Type B pancreatic cell (in vitro differentiated cells): ENCODE data around the gene UNCX. TPM values are rescaled to one million over a fixed set of nuclear protein-coding genes. Genes with fewer than 3 reads are reported as not detected.
A peak's percentile ranks its signal among the peaks of the same experiment; 100 is the strongest.
"Not testable (repeated sequence)": the region's sequence is repeated elsewhere in the genome, so short reads cannot be mapped to it uniquely, and the experiment has no call there.

Experiments used
- DNase-seq: peaks from one replicate; pipeline ENCODE4 v3.0.0; 2021; ENCODE audit warnings: mixed read lengths; ENCODE audit not compliant: unreplicated experiment; ENCODE audit errors: extremely low spot score
- H3K27ac Mint-ChIP-seq: 2 replicates; pipeline ENCODE4 v1.8.0; 2021; ENCODE audit warnings: mild to moderate bottlenecking, mixed read lengths
- H3K27me3 Mint-ChIP-seq: 2 replicates; pipeline ENCODE4 v1.8.0; 2021; ENCODE audit warnings: mixed read lengths
- H3K36me3 Mint-ChIP-seq: 2 replicates; pipeline ENCODE4 v1.8.0; 2021; ENCODE audit warnings: mixed read lengths
- H3K4me1 Mint-ChIP-seq: one replicate; pipeline ENCODE4 v1.8.0; 2021; ENCODE audit warnings: mixed read lengths; ENCODE audit not compliant: unreplicated experiment
- H3K4me3 Mint-ChIP-seq: 2 replicates; pipeline ENCODE4 v1.8.0; 2021; ENCODE audit warnings: mild to moderate bottlenecking, mixed read lengths
- H3K9me3 Mint-ChIP-seq: 2 replicates; pipeline ENCODE4 v1.8.0; 2021; ENCODE audit warnings: mixed read lengths
- CTCF ChIP-seq: fragments of 200-600 bp; sonication (generic); conservative IDR thresholded peaks from 2 replicates; pipeline ENCODE4 v1.5.0; 2021; ENCODE audit warnings: antibody characterized with exemption, mild to moderate bottlenecking
- total RNA-seq: library from RNA; stranded (reverse); gene quantifications from 2 replicates; pipeline ENCODE4 v1.2.1, GENCODE V29; 2021; ENCODE audit warnings: low replicate concordance

Gene UNCX
- total RNA-seq, 1 donor from 2014 or later: 0.48 TPM

GRCh38 chr7:1204460-1205140, 28.1 kb upstream of the UNCX start:
- Mint-ChIP-seq H3K27me3 (peaks cover 18% of the 10 kb centered on the region), H3K36me3 (no peaks in the 10 kb centered on the region), H3K27ac (no peak overlapping the region), H3K4me3 (no peak overlapping the region), H3K4me1 (peaks cover 4% of the 10 kb centered on the region), H3K9me3 (no peaks in the 10 kb centered on the region)
- DNase-seq: no peak
- no peak for TF ChIP-seq CTCF

GRCh38 chr7:1205742-1206141, 26.9 kb upstream of the UNCX start:
- peaks cover 25% of the 10 kb centered on the region for H3K27me3 Mint-ChIP-seq
- not testable (repeated sequence) for H3K4me3 Mint-ChIP-seq, H3K27ac Mint-ChIP-seq, H3K9me3 Mint-ChIP-seq, DNase-seq, H3K36me3 Mint-ChIP-seq
- peaks cover 11% of the 10 kb centered on the region for H3K4me1 Mint-ChIP-seq

- no peak overlapping the region for H3K27ac Mint-ChIP-seq
- H3K9me3 Mint-ChIP-seq: no peaks in the 10 kb centered on the region
- H3K36me3 Mint-ChIP-seq: no peaks in the 10 kb centered on the region
- no peak for TF ChIP-seq CTCF
- DNase-seq: no peak
- H3K27me3 Mint-ChIP-seq: peaks cover 36% of the 10 kb centered on the region
- peaks cover 12% of the 10 kb centered on the region for H3K4me1 Mint-ChIP-seq
- no peak overlapping the region for H3K4me3 Mint-ChIP-seq
Measured at GRCh38 chr7:1209097-1209496, 23.6 kb upstream of the UNCX start.

- Mint-ChIP-seq H3K27me3 (peaks cover 43% of the 10 kb centered on the region), H3K4me3 (peak overlapping the region; percentile 68), H3K4me1 (peaks cover 12% of the 10 kb centered on the region), H3K9me3 (no peaks in the 10 kb centered on the region), H3K36me3 (no peaks in the 10 kb centered on the region), H3K27ac (no peak overlapping the region)
- no peak for DNase-seq
- TF ChIP-seq CTCF: no peak
Measured at GRCh38 chr7:1210321-1210978, 22.2 kb upstream of the UNCX start.

GRCh38 chr7:1210979-1211608, 21.6 kb upstream of the UNCX start:
- no peak for TF ChIP-seq CTCF
- no peaks in the 10 kb centered on the region for H3K36me3 Mint-ChIP-seq
- no peaks in the 10 kb centered on the region for H3K9me3 Mint-ChIP-seq
- H3K4me1 Mint-ChIP-seq: peaks cover 12% of the 10 kb centered on the region
- H3K27me3 Mint-ChIP-seq: peaks cover 43% of the 10 kb centered on the region
- no peak for DNase-seq
- peak overlapping the region; percentile 68 for H3K4me3 Mint-ChIP-seq
- no peak overlapping the region for H3K27ac Mint-ChIP-seq

- Mint-ChIP-seq H3K4me1 (peaks cover 12% of the 10 kb centered on the region), H3K9me3 (no peaks in the 10 kb centered on the region), H3K27ac (no peak overlapping the region), H3K36me3 (no peaks in the 10 kb centered on the region), H3K4me3 (no peak overlapping the region), H3K27me3 (peaks cover 43% of the 10 kb centered on the region)
- no peak for TF ChIP-seq CTCF
- DNase-seq: no peak
Measured at GRCh38 chr7:1211611-1212010, 21.1 kb upstream of the UNCX start.

GRCh38 chr7:1212025-1212424, 20.6 kb upstream of the UNCX start:
- not testable (repeated sequence) for H3K4me3 Mint-ChIP-seq, H3K27ac Mint-ChIP-seq, H3K9me3 Mint-ChIP-seq, H3K36me3 Mint-ChIP-seq, DNase-seq
- Mint-ChIP-seq H3K27me3 (peaks cover 47% of the 10 kb centered on the region), H3K4me1 (peaks cover 12% of the 10 kb centered on the region)
